H9 (cell line): ENCODE data around the gene CCL27. TPM values are rescaled to one million over a fixed set of nuclear protein-coding genes. Genes with fewer than 3 reads are reported as not detected.

Experiments used
- DNase-seq: peaks from one replicate; pipeline ENCODE4 v3.0.0-alpha.2; 2017
- H2AFZ ChIP-seq: one replicate; pipeline ENCODE4 v1.6.1; 2013; ENCODE audit warnings: mild to moderate bottlenecking, low read length, control low read depth, moderate library complexity
- H2AK5ac ChIP-seq: 2 replicates; pipeline ENCODE4 v1.6.1; 2013; ENCODE audit warnings: low read length, control low read depth, mixed read lengths; ENCODE audit not compliant: insufficient read length
- H2BK120ac ChIP-seq: one replicate; pipeline ENCODE4 v1.6.1; 2013; ENCODE audit warnings: low read depth, mild to moderate bottlenecking, low read length, control low read depth, inconsistent platforms; ENCODE audit not compliant: poor library complexity, severe bottlenecking
- H2BK12ac ChIP-seq: 2 replicates; pipeline ENCODE4 v1.6.1; 2013; ENCODE audit warnings: low read length, control low read depth, mixed read lengths, low read depth; ENCODE audit not compliant: insufficient read length
- H2BK15ac ChIP-seq: 2 replicates; pipeline ENCODE4 v1.6.1; 2013; ENCODE audit warnings: low read depth, low read length, control low read depth
- H2BK20ac ChIP-seq: one replicate; pipeline ENCODE4 v1.6.1; 2013; ENCODE audit warnings: low read depth, mild to moderate bottlenecking, low read length, control low read depth, inconsistent platforms; ENCODE audit not compliant: poor library complexity, severe bottlenecking
- H2BK5ac ChIP-seq: 2 replicates; pipeline ENCODE4 v1.6.1; 2013; ENCODE audit warnings: low read length, control low read depth, mixed read lengths; ENCODE audit not compliant: insufficient read length
- H3K14ac ChIP-seq: 2 replicates; pipeline ENCODE4 v1.6.1; 2013; ENCODE audit warnings: low read length, control low read depth; ENCODE audit not compliant: insufficient read depth
- H3K18ac ChIP-seq: 2 replicates; pipeline ENCODE4 v1.6.1; 2013; ENCODE audit warnings: low read depth, mild to moderate bottlenecking, mixed read lengths, low read length, control low read depth; ENCODE audit not compliant: insufficient read length
- H3K23ac ChIP-seq: 2 replicates; pipeline ENCODE4 v1.6.1; 2013; ENCODE audit warnings: low read length, control low read depth, mixed read lengths, low read depth; ENCODE audit not compliant: insufficient read length
- H3K23me2 ChIP-seq: 2 replicates; pipeline ENCODE4 v1.6.1; 2013; ENCODE audit warnings: low read depth, mild to moderate bottlenecking, mixed read lengths, low read length, control low read depth; ENCODE audit not compliant: insufficient read length, poor library complexity, severe bottlenecking
- H3K27ac ChIP-seq: 2 replicates; pipeline ENCODE4 v1.5.1; 2013; ENCODE audit warnings: low read length, control low read depth, mixed read lengths, low read depth; ENCODE audit not compliant: insufficient read length
- H3K27me3 ChIP-seq: 2 replicates; pipeline ENCODE4 v1.6.1; 2013; ENCODE audit warnings: low read length, control low read depth, inconsistent platforms; ENCODE audit not compliant: insufficient read depth
- H3K4ac ChIP-seq: 2 replicates; pipeline ENCODE4 v1.6.1; 2013; ENCODE audit warnings: low read depth, mild to moderate bottlenecking, control low read depth, inconsistent platforms, low read length, moderate library complexity
- H3K4me1 ChIP-seq: 2 replicates; pipeline ENCODE4 v1.6.1; 2013; ENCODE audit warnings: low read length, control low read depth, inconsistent platforms; ENCODE audit not compliant: insufficient read depth
- H3K4me2 ChIP-seq: 2 replicates; pipeline ENCODE4 v1.6.1; 2013; ENCODE audit warnings: low read length, control low read depth, mixed read lengths; ENCODE audit not compliant: insufficient read length, insufficient read depth
- H3K56ac ChIP-seq: 2 replicates; pipeline ENCODE4 v1.6.1; 2013; ENCODE audit warnings: low read depth, mild to moderate bottlenecking, mixed read lengths, low read length, control low read depth; ENCODE audit not compliant: insufficient read length
- H3K79me1 ChIP-seq: 2 replicates; pipeline ENCODE4 v1.6.1; 2013; ENCODE audit warnings: low read depth, mild to moderate bottlenecking, moderate library complexity, low read length, control low read depth, inconsistent platforms; ENCODE audit not compliant: insufficient read depth, poor library complexity, severe bottlenecking
- H3K79me2 ChIP-seq: 2 replicates; pipeline ENCODE4 v1.6.1; 2013; ENCODE audit warnings: low read length, control low read depth, inconsistent platforms; ENCODE audit not compliant: insufficient read depth
- H3K9ac ChIP-seq: 2 replicates; pipeline ENCODE4 v1.6.1; 2013; ENCODE audit warnings: low read length, control low read depth, mixed read lengths; ENCODE audit not compliant: insufficient read length; ENCODE audit errors: extremely low read depth
- H3K9me3 ChIP-seq: one replicate; pipeline ENCODE4 v1.6.1; 2013; ENCODE audit warnings: low read depth, low read length, inconsistent platforms; ENCODE audit not compliant: control insufficient read depth
- H3T11ph ChIP-seq: one replicate; pipeline ENCODE4 v1.6.1; 2013; ENCODE audit warnings: mild to moderate bottlenecking, low read length, control low read depth, inconsistent platforms
- H4K20me1 ChIP-seq: one replicate; pipeline ENCODE4 v1.6.1; 2013; ENCODE audit not compliant: control insufficient read depth, insufficient read length, insufficient read depth
- H4K5ac ChIP-seq: 2 replicates; pipeline ENCODE4 v1.6.1; 2013; ENCODE audit warnings: low read depth, mild to moderate bottlenecking, mixed read lengths, low read length, control low read depth; ENCODE audit not compliant: insufficient read length
- H4K8ac ChIP-seq: replicated peaks from 2 replicates; pipeline ENCODE4 v1.6.1; 2013; ENCODE audit warnings: low read length, control low read depth, mixed read lengths, low read depth; ENCODE audit not compliant: insufficient read length
- H4K91ac ChIP-seq: 2 replicates; pipeline ENCODE4 v1.6.1; 2013; ENCODE audit warnings: low read depth, mild to moderate bottlenecking, moderate library complexity, mixed read lengths, low read length, control low read depth; ENCODE audit not compliant: insufficient read length
- H3K27ac Mint-ChIP-seq, 3 experiments: 2 replicates in 2 of 3; 3 replicates in 1 of 3; pipeline ENCODE4 v1.8.0; 2020 to 2021; ENCODE audit warnings: mixed read lengths in 3 of 3, mild to moderate bottlenecking in 1 of 3, moderate library complexity in 1 of 3
- H3K27me3 Mint-ChIP-seq: 2 replicates; pipeline ENCODE4 v1.8.0; 2021; ENCODE audit warnings: low read depth, mild to moderate bottlenecking, moderate library complexity, mixed read lengths
- H3K36me3 Mint-ChIP-seq, 3 experiments: 2 replicates in 2 of 3; 3 replicates in 1 of 3; pipeline ENCODE4 v1.8.0; 2020 to 2021; ENCODE audit warnings: low read depth in 3 of 3, mixed read lengths in 3 of 3; ENCODE audit not compliant: insufficient read depth in 1 of 3
- H3K4me1 Mint-ChIP-seq, 2 experiments: 2 replicates each; pipeline ENCODE4 v1.8.0; 2020; ENCODE audit warnings: mixed read lengths in 2 of 2
- H3K4me3 Mint-ChIP-seq, 2 experiments: 2 replicates in 1 of 2; 3 replicates in 1 of 2; pipeline ENCODE4 v1.8.0; 2020 to 2021; ENCODE audit warnings: mild to moderate bottlenecking in 2 of 2, mixed read lengths in 2 of 2, moderate library complexity in 1 of 2
- H3K9me3 Mint-ChIP-seq, 2 experiments: 2 replicates in 1 of 2; 3 replicates in 1 of 2; pipeline ENCODE4 v1.8.0; 2020; ENCODE audit warnings: mild to moderate bottlenecking in 2 of 2, mixed read lengths in 2 of 2, moderate library complexity in 1 of 2
- WGBS: extraction: QIAGEN DNeasy Blood & Tissue Kit; methylation state at CpG from one replicate; pipeline ENCODE4 v1.1.7; 2013; ENCODE audit warnings: missing lambda C conversion rate, low lambda C conversion rate, mixed read lengths; ENCODE audit not compliant: insufficient read length; ENCODE audit errors: extremely low coverage; 5-methylcytosine and 5-hydroxymethylcytosine counted together
- total RNA-seq: library from RNA; stranded (reverse); gene quantifications from 2 replicates; pipeline ENCODE4 v1.2.1, GENCODE V29; 2021
- TF ChIP-seq, protein P1 (sequence below): fragments of 200-600 bp; sonication (generic); conservative IDR thresholded peaks from 3 replicates; pipeline ENCODE4 v1.8.0; 2021; ENCODE audit warnings: antibody characterized with exemption, mild to moderate bottlenecking

Gene CCL27
- total RNA-seq, 1 experiment from 2014 or later, result 0.28 TPM

DNA sequence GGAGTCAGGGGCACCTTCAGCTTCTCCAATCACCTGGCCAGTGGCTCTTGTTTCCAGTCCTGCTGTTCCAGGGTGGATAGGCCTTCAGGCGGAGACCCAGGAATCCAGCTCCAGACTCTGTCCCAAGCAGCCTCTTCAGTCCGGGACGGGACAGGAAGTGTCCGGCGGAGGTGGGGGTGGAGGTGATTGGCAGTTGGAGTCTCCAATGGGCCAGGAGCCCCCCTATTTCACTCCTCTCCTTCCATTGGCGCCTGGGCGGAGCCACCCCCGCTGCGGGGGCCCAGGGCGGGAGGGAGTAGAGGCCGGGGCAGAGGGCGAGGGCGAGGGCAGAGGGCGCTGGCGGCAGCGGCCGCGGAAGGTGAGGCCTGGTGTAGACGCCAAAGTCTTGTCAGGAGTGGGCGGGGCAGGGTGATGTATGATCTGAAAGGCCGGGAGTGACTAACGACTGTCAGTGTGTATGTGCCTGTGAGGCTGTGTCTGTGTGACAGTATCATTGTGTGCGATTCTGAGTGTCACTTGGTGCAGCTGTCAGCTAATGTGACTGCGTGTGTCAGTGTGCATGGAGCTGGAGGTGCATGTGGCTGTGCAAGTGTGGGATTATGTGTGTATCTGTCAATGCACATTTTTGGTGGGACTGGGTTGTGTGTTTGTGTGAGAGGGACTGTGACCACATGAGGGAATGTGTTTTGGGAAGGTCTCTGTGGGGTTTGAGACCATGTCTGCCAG, 10.4 kb downstream of the CCL27 start, which contains the start of gene IL11RA:
IL11RA (plus strand) TSS at position 310 of the 726 bp plus-strand sequence. CDS start 3,033 bp downstream, outside the sequence.
- H3K36me3 Mint-ChIP-seq, result peaks cover 16 to 28% (median 24%) of the 10 kb centered on the region in 3 experiments; a peak in 5 of 7 replicates
- peaks cover 14% of the 10 kb centered on the region for H3K23me2 ChIP-seq
- peaks cover 5% of the 10 kb centered on the region for H3K27me3 Mint-ChIP-seq
- H3K4me2 ChIP-seq, result peak within 1 kb of the TSS; percentile 63
- H2BK5ac ChIP-seq, result no peak within 1 kb of the TSS
- H3K9ac ChIP-seq, result peak within 1 kb of the TSS; percentile 29
- H2AK5ac ChIP-seq, result no peak within 1 kb of the TSS
- peaks cover 2% of the 10 kb centered on the region; the same call in 1 of the 2 replicates for H3K79me2 ChIP-seq
- H3K56ac ChIP-seq, result no peak within 1 kb of the TSS
- no peak within 1 kb of the TSS for H2BK120ac ChIP-seq
- H3T11ph ChIP-seq, result no peak within 1 kb of the TSS
- no peak within 1 kb of the TSS for H4K5ac ChIP-seq
- peak within 1 kb of the TSS; percentile 54 to 97 (median 89); a peak in 5 of 7 replicates for H3K27ac Mint-ChIP-seq
- H3K27ac ChIP-seq, result no peak within 1 kb of the TSS
- no peak within 1 kb of the TSS for H3K18ac ChIP-seq
- DNase-seq, result peak; percentile 98
- peak within 1 kb of the TSS; percentile 85 for H2AFZ ChIP-seq
- H3K4ac ChIP-seq, result no peak within 1 kb of the TSS
- H3K23ac ChIP-seq, result no peak within 1 kb of the TSS
- H4K91ac ChIP-seq, result no peak within 1 kb of the TSS
- no peaks in the 10 kb centered on the region for H3K9me3 Mint-ChIP-seq
- H3K14ac ChIP-seq, result no peak within 1 kb of the TSS
- peak within 1 kb of the TSS; percentile 77 to 84 for H3K4me3 Mint-ChIP-seq
- TF ChIP-seq, protein P1, sequence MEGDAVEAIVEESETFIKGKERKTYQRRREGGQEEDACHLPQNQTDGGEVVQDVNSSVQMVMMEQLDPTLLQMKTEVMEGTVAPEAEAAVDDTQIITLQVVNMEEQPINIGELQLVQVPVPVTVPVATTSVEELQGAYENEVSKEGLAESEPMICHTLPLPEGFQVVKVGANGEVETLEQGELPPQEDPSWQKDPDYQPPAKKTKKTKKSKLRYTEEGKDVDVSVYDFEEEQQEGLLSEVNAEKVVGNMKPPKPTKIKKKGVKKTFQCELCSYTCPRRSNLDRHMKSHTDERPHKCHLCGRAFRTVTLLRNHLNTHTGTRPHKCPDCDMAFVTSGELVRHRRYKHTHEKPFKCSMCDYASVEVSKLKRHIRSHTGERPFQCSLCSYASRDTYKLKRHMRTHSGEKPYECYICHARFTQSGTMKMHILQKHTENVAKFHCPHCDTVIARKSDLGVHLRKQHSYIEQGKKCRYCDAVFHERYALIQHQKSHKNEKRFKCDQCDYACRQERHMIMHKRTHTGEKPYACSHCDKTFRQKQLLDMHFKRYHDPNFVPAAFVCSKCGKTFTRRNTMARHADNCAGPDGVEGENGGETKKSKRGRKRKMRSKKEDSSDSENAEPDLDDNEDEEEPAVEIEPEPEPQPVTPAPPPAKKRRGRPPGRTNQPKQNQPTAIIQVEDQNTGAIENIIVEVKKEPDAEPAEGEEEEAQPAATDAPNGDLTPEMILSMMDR, result no peak; the same call in 2 of the 3 replicates
- peaks cover 3% of the 10 kb centered on the region for H4K20me1 ChIP-seq
- WGBS, result no CpG with 5 or more reads among the region's 24 CpGs
- H2BK20ac ChIP-seq, result no peak within 1 kb of the TSS
- H3K4me1 Mint-ChIP-seq, result peaks cover 40 to 52% of the 10 kb centered on the region in 2 experiments
- H3K9me3 ChIP-seq, result no peaks in the 10 kb centered on the region
- no peak within 1 kb of the TSS for H2BK12ac ChIP-seq
- H3K4me1 ChIP-seq, result peaks cover 8% of the 10 kb centered on the region; the same call in 1 of the 2 replicates
- no peaks in the 10 kb centered on the region for H3K27me3 ChIP-seq
- H3K79me1 ChIP-seq, result no peaks in the 10 kb centered on the region
- no peak within 1 kb of the TSS for H2BK15ac ChIP-seq
- no peak within 1 kb of the TSS for H4K8ac ChIP-seq
